K562 (cell line): ENCODE results near the gene SUPT20H. TPM values are rescaled to one million over a fixed set of nuclear protein-coding genes. Genes with fewer than 3 reads are reported as not detected.

Experiments
- BMI1 ChIP-seq: fragments of 150-350 bp; IDR thresholded peaks from 2 replicates; pipeline ENCODE4 v1.6.1; 2014; ENCODE audit warnings: low read length
- CBX5 ChIP-seq: IDR thresholded peaks from 2 replicates; pipeline ENCODE4 v1.6.1; 2014; ENCODE audit warnings: low read depth, borderline replicate concordance
- DMBX1 ChIP-seq: fragments of 250-450 bp; sonication (Bioruptor Pico); IDR thresholded peaks from 2 replicates; pipeline ENCODE4 v1.8.0; 2022; ENCODE audit warnings: inconsistent platforms, mild to moderate bottlenecking, moderate library complexity, borderline replicate concordance
- DPF2 ChIP-seq: fragments of 450-650 bp; IDR thresholded peaks from 2 replicates; pipeline ENCODE4 v1.6.1; 2016
- FOXA1 ChIP-seq: fragments of 450-650 bp; IDR thresholded peaks from 2 replicates; pipeline ENCODE4 v1.6.1; 2016; ENCODE audit warnings: mild to moderate bottlenecking, borderline replicate concordance
- FOXM1 ChIP-seq, 2 experiments: fragments of 450-650 bp in 1 of 2; sonication (generic) in 1 of 2; formaldehyde crosslinking in 1 of 2; IDR thresholded peaks; 2 replicates each; pipeline versions ENCODE4 v1.6.1 to v1.9.0; 2017 to 2022; ENCODE audit warnings: low read depth in 2 of 2, mild to moderate bottlenecking in 2 of 2, missing genetic modification reagents in 1 of 2, moderate library complexity in 1 of 2
- HCFC1 ChIP-seq: IDR thresholded peaks from 2 replicates; pipeline ENCODE4 v1.6.1; 2012; ENCODE audit warnings: low read depth, low read length, improper control_type of control experiment
- MCM5 ChIP-seq: fragments of 450-650 bp; IDR thresholded peaks from 2 replicates; pipeline ENCODE4 v1.6.1; 2016; ENCODE audit warnings: low read depth
- ZC3H4 ChIP-seq: sonication (generic); formaldehyde crosslinking; IDR thresholded peaks from 2 replicates; pipeline ENCODE4 v1.9.0; 2021; ENCODE audit warnings: missing genetic modification reagents, borderline replicate concordance
- polyA plus RNA-seq, 8 experiments: library from polyadenylated mRNA; depleted of rRNA in 4 of 8; stranded (reverse) in 5 of 8; unstranded in 3 of 8; fragments of >200 nt; fragmentation: Nextera tagmentation in 2 of 8; fragmentation: Illumina TruSeq in 1 of 8; extraction: Ambion mirVana in 2 of 8; extraction: Trizol in 1 of 8; gene quantifications; 2 replicates each; pipeline versions ENCODE4 v1.2.1 to v1.2.3, GENCODE V29; 2011 to 2014; ENCODE audit warnings: inconsistent platforms in 1 of 8, missing spikeins in 1 of 8
- total RNA-seq, 7 experiments: library from RNA; depleted of rRNA in 6 of 7; stranded (reverse); fragments of >200 nt in 6 of 7; fragmentation: Illumina TruSeq in 2 of 7; extraction: Trizol in 2 of 7; gene quantifications; 2 replicates each; pipeline versions ENCODE4 v1.2.1 to v1.2.3, GENCODE V29; 2011 to 2021; ENCODE audit warnings: low replicate concordance in 1 of 7
- TF ChIP-seq, protein P1 (sequence below): sonication (generic); formaldehyde crosslinking; IDR thresholded peaks from 2 replicates; pipeline ENCODE4 v1.8.1; 2022; ENCODE audit warnings: missing genetic modification reagents
- TF ChIP-seq, protein P2 (sequence below): sonication (generic); formaldehyde crosslinking; IDR thresholded peaks from 2 replicates; pipeline ENCODE4 v1.8.1; 2023; ENCODE audit warnings: mild to moderate bottlenecking, missing genetic modification reagents, moderate library complexity

Gene SUPT20H
- total and polyA plus RNA-seq, 9 of the 15 experiments (the other 6 are each of a cell fraction or from before 2014, with no cell fraction given): 11.4 to 71.8 (median 31.7) TPM

DNA sequence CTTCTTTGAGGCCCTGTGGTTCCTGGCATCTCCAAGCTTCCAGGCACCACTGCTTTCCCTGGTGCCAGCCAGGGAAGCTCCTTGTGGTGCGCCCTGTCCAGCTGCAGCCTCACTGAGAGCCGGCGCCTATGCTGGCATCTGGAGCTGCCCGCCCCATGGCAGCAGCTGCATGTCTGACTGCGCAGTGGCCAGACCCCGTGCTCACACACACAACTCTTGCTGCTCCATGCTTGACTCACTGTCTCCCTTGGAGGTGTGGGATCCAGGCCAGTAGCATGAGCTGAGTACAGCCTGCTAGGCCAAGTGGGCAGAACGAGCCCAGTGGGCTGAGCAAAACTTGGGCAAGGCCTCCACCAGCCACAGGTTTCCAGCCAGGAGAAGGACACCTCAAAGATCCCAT is 11.5 kb upstream of the SUPT20H start (continued):
- no peak for TF ChIP-seq FOXM1 (IDR thresholded peaks at IDR 0.05; ENCODE audit: low read depth)
- TF ChIP-seq FOXM1 (CRISPR knock-in tag; IDR thresholded peaks at IDR 0.05; ENCODE audit: low read depth): no peak
- TF ChIP-seq BMI1: no peak
- no peak for TF ChIP-seq DMBX1 (CRISPR knock-in tag)
- TF ChIP-seq, protein P1, sequence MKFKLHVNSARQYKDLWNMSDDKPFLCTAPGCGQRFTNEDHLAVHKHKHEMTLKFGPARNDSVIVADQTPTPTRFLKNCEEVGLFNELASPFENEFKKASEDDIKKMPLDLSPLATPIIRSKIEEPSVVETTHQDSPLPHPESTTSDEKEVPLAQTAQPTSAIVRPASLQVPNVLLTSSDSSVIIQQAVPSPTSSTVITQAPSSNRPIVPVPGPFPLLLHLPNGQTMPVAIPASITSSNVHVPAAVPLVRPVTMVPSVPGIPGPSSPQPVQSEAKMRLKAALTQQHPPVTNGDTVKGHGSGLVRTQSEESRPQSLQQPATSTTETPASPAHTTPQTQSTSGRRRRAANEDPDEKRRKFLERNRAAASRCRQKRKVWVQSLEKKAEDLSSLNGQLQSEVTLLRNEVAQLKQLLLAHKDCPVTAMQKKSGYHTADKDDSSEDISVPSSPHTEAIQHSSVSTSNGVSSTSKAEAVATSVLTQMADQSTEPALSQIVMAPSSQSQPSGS (CRISPR knock-in tag): no peak
- no peak for TF ChIP-seq CBX5
- no peak for TF ChIP-seq MCM5
- TF ChIP-seq, protein P2, sequence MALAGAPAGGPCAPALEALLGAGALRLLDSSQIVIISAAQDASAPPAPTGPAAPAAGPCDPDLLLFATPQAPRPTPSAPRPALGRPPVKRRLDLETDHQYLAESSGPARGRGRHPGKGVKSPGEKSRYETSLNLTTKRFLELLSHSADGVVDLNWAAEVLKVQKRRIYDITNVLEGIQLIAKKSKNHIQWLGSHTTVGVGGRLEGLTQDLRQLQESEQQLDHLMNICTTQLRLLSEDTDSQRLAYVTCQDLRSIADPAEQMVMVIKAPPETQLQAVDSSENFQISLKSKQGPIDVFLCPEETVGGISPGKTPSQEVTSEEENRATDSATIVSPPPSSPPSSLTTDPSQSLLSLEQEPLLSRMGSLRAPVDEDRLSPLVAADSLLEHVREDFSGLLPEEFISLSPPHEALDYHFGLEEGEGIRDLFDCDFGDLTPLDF: no peak
- no peak for TF ChIP-seq HCFC1
- no peak for TF ChIP-seq FOXA1
- TF ChIP-seq ZC3H4 (CRISPR knock-in tag): no peak
- TF ChIP-seq DPF2: no peak
